ENCODE measurements around the gene FARP1.

- no peak for TF ChIP-seq CTCF (IDR thresholded peaks at IDR 0.05)
- TF ChIP-seq RCOR1 (IDR thresholded peaks at IDR 0.05; ENCODE audit: low read length): no peak
- TF ChIP-seq YY1 (IDR thresholded peaks at IDR 0.05; ENCODE audit: low read depth): no peak
Measured at GRCh38 chr13:98297745-98298144, 154.9 kb downstream of the FARP1 start.
